Mesendoderm (in vitro differentiated cells): Measurements from ENCODE around the gene BSN.

Experiments used
- DNase-seq: peaks from one replicate; pipeline ENCODE4 v3.0.0; 2013
- H2AK5ac ChIP-seq: 2 replicates; pipeline ENCODE4 v1.6.1; 2013; ENCODE audit warnings: low read length, inconsistent platforms
- H2BK120ac ChIP-seq: 2 replicates; pipeline ENCODE4 v1.6.1; 2013; ENCODE audit warnings: low read depth, mild to moderate bottlenecking, low read length, moderate library complexity, mixed read lengths
- H2BK15ac ChIP-seq: replicated peaks from 2 replicates; pipeline ENCODE4 v1.6.1; 2013; ENCODE audit warnings: low read depth, mild to moderate bottlenecking, moderate library complexity
- H2BK5ac ChIP-seq: 2 replicates; pipeline ENCODE4 v1.6.1; 2013; ENCODE audit warnings: low read length, inconsistent platforms
- H3K18ac ChIP-seq: 2 replicates; pipeline ENCODE4 v1.6.1; 2013; ENCODE audit warnings: mild to moderate bottlenecking, low read length, mixed read lengths
- H3K23ac ChIP-seq: one replicate; pipeline ENCODE4 v1.6.1; 2013; ENCODE audit warnings: low read length
- H3K27ac ChIP-seq: 2 replicates; pipeline ENCODE4 v1.5.1; 2013; ENCODE audit warnings: low read depth, mild to moderate bottlenecking, inconsistent platforms, low read length, moderate library complexity
- H3K27me3 ChIP-seq: 2 replicates; pipeline ENCODE4 v1.6.1; 2013; ENCODE audit warnings: low read length, control low read depth, mild to moderate bottlenecking, inconsistent platforms; ENCODE audit not compliant: insufficient read depth, poor library complexity
- H3K36me3 ChIP-seq: 2 replicates; pipeline ENCODE4 v1.6.1; 2013; ENCODE audit warnings: low read length, inconsistent platforms; ENCODE audit not compliant: control insufficient read depth, insufficient read depth
- H3K4ac ChIP-seq: one replicate; pipeline ENCODE4 v1.6.1; 2013; ENCODE audit warnings: low read depth, mild to moderate bottlenecking, low read length, moderate library complexity
- H3K4me1 ChIP-seq: 2 replicates; pipeline ENCODE4 v1.6.1; 2013; ENCODE audit warnings: low read depth, low read length, inconsistent platforms; ENCODE audit not compliant: control insufficient read depth
- H3K4me2 ChIP-seq: 2 replicates; pipeline ENCODE4 v1.6.1; 2013; ENCODE audit warnings: low read length
- H3K4me3 ChIP-seq: 2 replicates; pipeline ENCODE4 v1.5.1; 2013; ENCODE audit warnings: mild to moderate bottlenecking, low read length
- H3K56ac ChIP-seq: one replicate; pipeline ENCODE4 v1.6.1; 2013; ENCODE audit warnings: low read length
- H3K79me1 ChIP-seq: 2 replicates; pipeline ENCODE4 v1.6.1; 2013; ENCODE audit warnings: low read length, inconsistent platforms
- H3K79me2 ChIP-seq: 2 replicates; pipeline ENCODE4 v1.6.1; 2013; ENCODE audit warnings: mild to moderate bottlenecking, low read length; ENCODE audit not compliant: control insufficient read depth, insufficient read depth
- H3K9ac ChIP-seq: 2 replicates; pipeline ENCODE4 v1.6.1; 2013; ENCODE audit warnings: low read length, inconsistent platforms
- H4K5ac ChIP-seq: one replicate; pipeline ENCODE4 v1.6.1; 2013; ENCODE audit warnings: low read length
- H4K8ac ChIP-seq: one replicate; pipeline ENCODE4 v1.6.1; 2013; ENCODE audit warnings: low read depth, mild to moderate bottlenecking, control low read depth, low read length, moderate library complexity
- WGBS: extraction: QIAGEN DNeasy Blood & Tissue Kit; methylation state at CpG from one replicate; pipeline ENCODE4 v1.1.7; 2013; ENCODE audit warnings: low lambda C conversion rate, missing lambda C conversion rate; ENCODE audit not compliant: insufficient coverage; ENCODE audit errors: extremely low coverage; 5-methylcytosine and 5-hydroxymethylcytosine counted together

Gene BSN

DNA sequence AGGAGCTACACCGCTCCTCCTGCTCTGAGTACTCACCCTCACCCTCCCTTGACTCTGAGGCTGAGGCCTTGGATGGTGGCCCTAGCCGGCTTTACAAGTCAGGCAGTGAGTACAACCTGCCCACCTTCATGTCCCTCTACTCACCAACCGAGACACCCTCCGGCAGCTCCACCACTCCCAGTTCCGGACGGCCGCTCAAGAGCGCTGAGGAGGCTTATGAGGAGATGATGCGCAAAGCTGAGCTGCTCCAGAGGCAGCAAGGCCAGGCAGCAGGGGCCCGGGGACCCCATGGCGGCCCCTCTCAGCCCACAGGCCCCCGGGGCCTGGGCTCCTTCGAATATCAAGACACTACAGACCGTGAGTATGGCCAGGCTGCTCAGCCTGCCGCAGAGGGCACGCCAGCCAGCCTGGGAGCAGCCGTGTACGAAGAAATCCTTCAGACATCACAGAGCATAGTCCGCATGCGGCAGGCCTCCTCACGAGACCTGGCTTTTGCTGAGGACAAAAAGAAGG is 98.7 kb downstream of the BSN start:
- Histone ChIP-seq H3K9ac (no peak overlapping the region), H2AK5ac (no peak overlapping the region), H2BK120ac (no peak overlapping the region), H3K27ac (no peak overlapping the region), H3K18ac (no peak overlapping the region), H3K79me1 (no peaks in the 10 kb centered on the region), H3K23ac (no peak overlapping the region), H4K8ac (no peak overlapping the region), H3K4me1 (no peaks in the 10 kb centered on the region), H3K56ac (no peak overlapping the region), H3K4ac (no peak overlapping the region), H3K4me2 (no peak overlapping the region), H2BK5ac (no peak overlapping the region), H3K36me3 (no peaks in the 10 kb centered on the region), H3K27me3 (no peaks in the 10 kb centered on the region), H2BK15ac (no peak overlapping the region), H4K5ac (no peak overlapping the region), H3K79me2 (no peaks in the 10 kb centered on the region), H3K4me3 (no peak overlapping the region)
- no peak for DNase-seq
- no CpG with 5 or more reads among the region's 21 CpGs for WGBS

DNA sequence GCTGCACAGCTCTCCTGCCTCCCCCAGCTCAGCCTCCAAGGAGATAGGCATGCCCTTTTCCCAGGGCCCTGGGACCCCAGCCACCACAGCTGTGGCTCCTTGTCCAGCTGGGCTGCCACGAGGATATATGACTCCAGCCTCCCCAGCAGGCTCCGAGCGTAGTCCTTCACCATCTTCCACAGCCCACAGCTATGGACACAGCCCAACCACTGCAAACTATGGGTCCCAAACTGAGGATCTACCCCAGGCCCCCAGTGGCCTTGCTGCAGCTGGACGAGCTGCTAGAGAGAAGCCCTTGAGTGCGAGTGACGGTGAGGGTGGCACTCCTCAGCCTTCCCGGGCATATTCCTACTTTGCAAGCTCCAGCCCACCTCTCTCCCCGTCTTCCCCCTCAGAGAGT is 99.3 kb downstream of the BSN start:
- Histone ChIP-seq H3K27me3 (no peaks in the 10 kb centered on the region), H2AK5ac (no peak overlapping the region), H3K56ac (no peak overlapping the region), H3K36me3 (no peaks in the 10 kb centered on the region), H3K4me3 (no peak overlapping the region), H3K23ac (no peak overlapping the region), H3K4me2 (no peak overlapping the region), H2BK120ac (no peak overlapping the region), H3K79me2 (no peaks in the 10 kb centered on the region), H3K4ac (no peak overlapping the region), H3K27ac (no peak overlapping the region), H2BK15ac (no peak overlapping the region), H4K5ac (no peak overlapping the region), H2BK5ac (no peak overlapping the region), H3K4me1 (no peaks in the 10 kb centered on the region), H3K9ac (no peak overlapping the region), H3K79me1 (no peaks in the 10 kb centered on the region), H3K18ac (no peak overlapping the region), H4K8ac (no peak overlapping the region)
- whole genome bisulfite sequencing = no CpG with 5 or more reads among the region's 8 CpGs
- DNase-seq = no peak

DNA sequence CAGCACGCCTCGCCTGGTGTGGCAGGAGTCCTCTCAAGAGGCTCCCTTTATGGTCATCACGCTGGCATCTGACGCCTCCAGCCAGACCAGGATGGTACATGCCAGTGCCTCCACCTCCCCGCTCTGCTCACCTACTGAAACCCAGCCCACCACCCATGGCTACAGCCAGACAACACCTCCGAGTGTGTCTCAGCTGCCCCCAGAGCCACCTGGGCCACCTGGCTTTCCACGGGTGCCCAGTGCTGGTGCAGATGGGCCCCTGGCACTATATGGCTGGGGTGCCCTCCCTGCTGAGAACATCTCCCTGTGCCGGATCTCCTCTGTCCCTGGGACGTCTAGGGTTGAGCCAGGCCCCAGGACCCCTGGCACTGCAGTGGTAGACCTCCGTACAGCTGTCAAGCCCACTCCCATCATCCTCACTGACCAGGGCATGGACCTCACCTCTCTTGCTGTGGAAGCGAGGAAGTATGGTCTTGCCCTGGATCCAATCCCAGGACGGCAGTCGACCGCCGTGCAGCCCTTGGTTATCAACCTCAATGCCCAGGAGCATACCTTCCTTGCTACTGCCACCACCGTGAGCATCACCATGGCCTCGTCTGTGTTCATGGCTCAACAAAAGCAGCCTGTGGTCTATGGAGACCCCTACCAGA is 100.0 kb downstream of the BSN start:
- no peak overlapping the region for H2AK5ac ChIP-seq
- WGBS = no CpG with 5 or more reads among the region's 17 CpGs
- H3K18ac ChIP-seq = no peak overlapping the region
- no peak overlapping the region for H3K23ac ChIP-seq
- H2BK15ac ChIP-seq = no peak overlapping the region
- H3K56ac ChIP-seq = no peak overlapping the region
- no peak for DNase-seq
- H2BK120ac ChIP-seq = no peak overlapping the region
- no peak overlapping the region for H2BK5ac ChIP-seq
- no peak overlapping the region for H3K4ac ChIP-seq
- H3K79me1 ChIP-seq = no peaks in the 10 kb centered on the region
- no peak overlapping the region for H4K5ac ChIP-seq
- no peak overlapping the region for H3K27ac ChIP-seq
- no peaks in the 10 kb centered on the region for H3K36me3 ChIP-seq
- H3K4me3 ChIP-seq = no peak overlapping the region
- no peaks in the 10 kb centered on the region for H3K4me1 ChIP-seq
- no peaks in the 10 kb centered on the region for H3K27me3 ChIP-seq
- no peak overlapping the region for H4K8ac ChIP-seq
- no peak overlapping the region for H3K4me2 ChIP-seq
- no peak overlapping the region for H3K9ac ChIP-seq
- no peaks in the 10 kb centered on the region for H3K79me2 ChIP-seq

DNA sequence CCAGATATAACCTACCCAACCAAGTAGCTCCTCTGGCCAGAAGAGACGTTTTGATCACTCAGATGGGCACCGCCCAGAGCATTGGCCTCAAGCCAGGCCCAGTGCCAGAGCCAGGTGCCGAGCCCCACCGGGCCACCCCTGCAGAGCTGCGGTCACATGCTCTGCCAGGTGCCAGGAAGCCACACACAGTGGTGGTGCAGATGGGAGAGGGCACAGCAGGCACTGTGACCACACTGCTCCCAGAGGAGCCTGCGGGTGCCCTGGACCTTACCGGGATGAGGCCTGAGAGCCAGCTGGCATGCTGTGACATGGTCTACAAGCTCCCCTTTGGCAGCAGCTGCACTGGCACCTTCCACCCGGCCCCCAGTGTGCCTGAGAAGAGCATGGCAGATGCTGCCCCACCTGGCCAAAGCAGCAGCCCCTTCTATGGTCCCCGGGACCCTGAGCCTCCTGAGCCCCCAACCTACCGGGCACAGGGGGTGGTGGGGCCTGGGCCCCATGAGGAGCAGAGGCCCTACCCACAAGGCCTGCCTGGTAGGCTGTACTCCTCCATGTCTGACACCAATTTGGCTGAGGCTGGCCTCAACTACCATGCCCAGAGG is 100.8 kb downstream of the BSN start:
- DNase-seq = no peak
- Histone ChIP-seq H4K8ac (no peak overlapping the region), H2BK5ac (no peak overlapping the region), H3K18ac (no peak overlapping the region), H3K4me2 (no peak overlapping the region), H3K36me3 (no peaks in the 10 kb centered on the region), H3K23ac (no peak overlapping the region), H2AK5ac (no peak overlapping the region), H2BK120ac (no peak overlapping the region), H3K27ac (no peak overlapping the region), H3K56ac (no peak overlapping the region), H3K79me2 (no peaks in the 10 kb centered on the region), H3K4me1 (no peaks in the 10 kb centered on the region), H4K5ac (no peak overlapping the region), H3K9ac (no peak overlapping the region), H2BK15ac (no peak overlapping the region), H3K27me3 (no peaks in the 10 kb centered on the region), H3K4me3 (no peak overlapping the region), H3K79me1 (no peaks in the 10 kb centered on the region), H3K4ac (no peak overlapping the region)
- no CpG with 5 or more reads among the region's 10 CpGs for WGBS

DNA sequence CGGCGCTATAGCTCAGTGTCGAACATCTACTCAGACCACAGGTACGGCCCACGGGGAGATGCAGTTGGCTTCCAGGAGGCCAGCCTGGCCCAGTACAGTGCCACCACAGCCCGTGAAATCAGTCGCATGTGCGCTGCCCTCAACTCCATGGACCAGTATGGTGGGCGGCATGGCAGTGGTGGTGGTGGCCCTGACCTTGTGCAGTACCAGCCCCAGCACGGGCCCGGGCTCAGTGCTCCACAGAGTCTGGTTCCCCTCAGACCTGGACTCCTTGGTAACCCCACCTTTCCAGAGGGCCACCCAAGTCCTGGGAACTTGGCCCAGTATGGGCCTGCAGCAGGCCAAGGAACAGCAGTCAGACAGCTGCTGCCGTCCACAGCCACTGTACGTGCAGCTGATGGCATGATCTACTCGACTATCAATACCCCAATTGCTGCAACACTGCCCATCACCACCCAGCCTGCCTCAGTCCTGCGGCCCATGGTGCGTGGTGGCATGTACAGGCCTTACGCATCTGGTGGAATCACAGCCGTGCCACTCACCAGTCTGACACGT is 101.5 kb downstream of the BSN start:
- Histone ChIP-seq H2BK120ac (no peak overlapping the region), H3K56ac (no peak overlapping the region), H3K27ac (no peak overlapping the region), H3K18ac (no peak overlapping the region), H2AK5ac (no peak overlapping the region), H3K4me2 (no peak overlapping the region), H4K5ac (no peak overlapping the region), H3K23ac (no peak overlapping the region), H3K4me1 (no peaks in the 10 kb centered on the region), H3K9ac (no peak overlapping the region), H2BK15ac (no peak overlapping the region), H3K4ac (no peak overlapping the region), H3K4me3 (no peak overlapping the region), H3K36me3 (no peaks in the 10 kb centered on the region), H3K79me2 (no peaks in the 10 kb centered on the region), H2BK5ac (no peak overlapping the region), H4K8ac (no peak overlapping the region), H3K27me3 (no peaks in the 10 kb centered on the region), H3K79me1 (no peaks in the 10 kb centered on the region)
- no CpG with 5 or more reads among the region's 19 CpGs for WGBS
- DNase-seq = no peak
